Left ventricle myocardium inferior (tissue), 1 donor: ENCODE results near the gene SERPINA9. TPM values are rescaled to one million over a fixed set of nuclear protein-coding genes. Genes with fewer than 3 reads are reported as not detected.

Experiments used
- DNase-seq: peaks from one replicate; pipeline ENCODE4 v3.0.0-alpha.2; 2020
- H3K27ac ChIP-seq: fragments of 200-600 bp; replicated peaks from 2 replicates; pipeline ENCODE4 v1.8.0; 2021
- H3K27me3 ChIP-seq: fragments of 200-600 bp; 2 replicates; pipeline ENCODE4 v1.8.0; 2021; ENCODE audit warnings: low read depth
- H3K36me3 ChIP-seq: fragments of 200-600 bp; 2 replicates; pipeline ENCODE4 v1.8.0; 2021
- H3K4me1 ChIP-seq: fragments of 200-600 bp; 2 replicates; pipeline ENCODE4 v1.8.0; 2021
- H3K4me3 ChIP-seq: fragments of 200-600 bp; 2 replicates; pipeline ENCODE4 v1.8.0; 2021; ENCODE audit warnings: mild to moderate bottlenecking, moderate library complexity
- H3K9me3 ChIP-seq: fragments of 200-600 bp; replicated peaks from 2 replicates; pipeline ENCODE4 v1.8.0; 2021
- intact Hi-C: fragments of 100-400 bp; cut with micrococcal nuclease; formaldehyde crosslinking; loops from one replicate; pipeline ENCODE4 v1.11.0; 2022
- total RNA-seq: library from RNA; stranded (reverse); fragmentation: NEBNext Ultra II Directional; extraction: Animal tissue kit (Norgen Biotek cat#: 25700); gene quantifications from one replicate; pipeline ENCODE4 v1.2.1, GENCODE V29; 2021
- TF ChIP-seq, protein P1 (sequence below): fragments of 200-600 bp; IDR thresholded peaks from 2 replicates; pipeline ENCODE4 v1.8.0; 2021; ENCODE audit warnings: antibody characterized with exemption, mild to moderate bottlenecking, borderline replicate concordance
- donor health status: DM: no; HTN: yes; CAD: no; lungs with severe emphysema.

The SERPINA9 gene
- total RNA-seq, 1 donor from 2014 or later, result not detected

DNA sequence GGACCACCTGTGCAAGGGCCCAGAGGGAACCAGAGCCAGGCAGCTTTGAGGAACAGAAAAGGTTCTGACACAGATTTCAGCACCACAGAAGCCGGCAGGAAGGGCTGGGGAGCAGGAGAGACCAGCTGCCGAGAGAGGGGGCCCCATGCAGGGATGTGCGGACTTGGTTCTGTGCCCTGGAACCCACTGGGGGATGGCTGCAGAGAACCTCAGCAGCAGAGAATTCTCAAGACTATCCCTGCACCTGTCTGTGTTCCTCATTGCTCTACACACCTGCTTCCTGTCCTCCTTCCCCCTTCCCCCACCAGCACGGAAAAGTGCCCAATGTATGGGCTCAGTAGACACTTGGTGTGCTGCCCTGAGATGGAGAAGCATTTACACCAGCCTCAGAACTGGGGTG is 3.2 kb downstream of the SERPINA9 start:
- no peaks in the 10 kb centered on the region for H3K4me1 ChIP-seq
- TF ChIP-seq, protein P1, sequence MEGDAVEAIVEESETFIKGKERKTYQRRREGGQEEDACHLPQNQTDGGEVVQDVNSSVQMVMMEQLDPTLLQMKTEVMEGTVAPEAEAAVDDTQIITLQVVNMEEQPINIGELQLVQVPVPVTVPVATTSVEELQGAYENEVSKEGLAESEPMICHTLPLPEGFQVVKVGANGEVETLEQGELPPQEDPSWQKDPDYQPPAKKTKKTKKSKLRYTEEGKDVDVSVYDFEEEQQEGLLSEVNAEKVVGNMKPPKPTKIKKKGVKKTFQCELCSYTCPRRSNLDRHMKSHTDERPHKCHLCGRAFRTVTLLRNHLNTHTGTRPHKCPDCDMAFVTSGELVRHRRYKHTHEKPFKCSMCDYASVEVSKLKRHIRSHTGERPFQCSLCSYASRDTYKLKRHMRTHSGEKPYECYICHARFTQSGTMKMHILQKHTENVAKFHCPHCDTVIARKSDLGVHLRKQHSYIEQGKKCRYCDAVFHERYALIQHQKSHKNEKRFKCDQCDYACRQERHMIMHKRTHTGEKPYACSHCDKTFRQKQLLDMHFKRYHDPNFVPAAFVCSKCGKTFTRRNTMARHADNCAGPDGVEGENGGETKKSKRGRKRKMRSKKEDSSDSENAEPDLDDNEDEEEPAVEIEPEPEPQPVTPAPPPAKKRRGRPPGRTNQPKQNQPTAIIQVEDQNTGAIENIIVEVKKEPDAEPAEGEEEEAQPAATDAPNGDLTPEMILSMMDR, result no peak

DNA sequence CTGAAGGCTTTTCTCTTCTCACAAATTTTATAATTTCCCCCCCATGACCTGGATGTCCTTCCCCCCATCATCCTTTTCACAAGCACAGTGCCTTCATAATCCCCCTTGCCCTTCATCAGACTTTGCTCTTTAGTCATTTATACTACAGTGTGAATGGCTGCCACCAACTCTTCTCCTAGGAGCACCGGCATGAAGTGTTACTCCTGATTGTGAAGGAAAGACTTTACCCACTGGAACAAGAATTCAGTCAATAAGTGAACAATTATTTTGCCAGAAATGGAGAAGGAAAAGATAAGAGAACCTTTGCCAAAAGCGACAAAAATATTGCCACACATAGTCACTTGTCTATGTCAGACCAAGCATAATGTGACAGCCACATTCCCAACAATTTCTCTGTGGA is 5.0 kb downstream of the SERPINA9 start:
- Histone ChIP-seq H3K36me3 (no peaks in the 10 kb centered on the region), H3K4me3 (no peak overlapping the region), H3K27me3 (peaks cover 64% of the 10 kb centered on the region), H3K4me1 (no peaks in the 10 kb centered on the region), H3K9me3 (no peaks in the 10 kb centered on the region), H3K27ac (no peak overlapping the region)
- TF ChIP-seq, protein P1, result no peak
- intact Hi-C loops, result no loop called here
- DNase-seq, result no peak

More for the DNA sequence above, 3.2 kb downstream of the SERPINA9 start:
- Histone ChIP-seq H3K27ac (no peak overlapping the region), H3K4me3 (no peak overlapping the region), H3K27me3 (peaks cover 58% of the 10 kb centered on the region), H3K36me3 (no peaks in the 10 kb centered on the region), H3K9me3 (peaks cover 6% of the 10 kb centered on the region)
- no peak for DNase-seq
- intact Hi-C loops, result no loop called here

DNA sequence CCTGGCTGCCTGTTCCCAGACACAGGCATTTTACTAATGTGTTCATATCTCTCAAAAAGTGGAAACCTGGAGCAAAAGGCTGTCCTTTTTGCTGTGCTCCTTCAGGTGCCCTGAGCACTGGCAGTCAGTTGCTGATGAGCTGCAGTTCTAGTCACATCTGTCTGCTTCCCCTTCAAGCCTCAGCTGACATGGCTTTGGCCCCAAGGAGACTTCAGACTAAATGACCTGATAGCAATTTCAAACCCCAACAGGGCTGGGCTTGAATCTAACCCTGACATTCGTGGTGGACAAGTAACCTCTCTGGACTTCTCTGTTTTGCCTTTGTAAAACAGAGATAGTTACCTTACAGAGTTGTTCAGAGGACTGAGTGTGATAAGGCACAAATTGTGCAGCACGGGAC is 5.7 kb downstream of the SERPINA9 start:
- Histone ChIP-seq H3K4me3 (no peak overlapping the region), H3K36me3 (no peaks in the 10 kb centered on the region), H3K27me3 (peaks cover 63% of the 10 kb centered on the region), H3K9me3 (peaks cover 7% of the 10 kb centered on the region), H3K27ac (no peak overlapping the region), H3K4me1 (no peaks in the 10 kb centered on the region)
- no peak for DNase-seq
- TF ChIP-seq, protein P1, result no peak
- intact Hi-C loops, result no loop called here

DNA sequence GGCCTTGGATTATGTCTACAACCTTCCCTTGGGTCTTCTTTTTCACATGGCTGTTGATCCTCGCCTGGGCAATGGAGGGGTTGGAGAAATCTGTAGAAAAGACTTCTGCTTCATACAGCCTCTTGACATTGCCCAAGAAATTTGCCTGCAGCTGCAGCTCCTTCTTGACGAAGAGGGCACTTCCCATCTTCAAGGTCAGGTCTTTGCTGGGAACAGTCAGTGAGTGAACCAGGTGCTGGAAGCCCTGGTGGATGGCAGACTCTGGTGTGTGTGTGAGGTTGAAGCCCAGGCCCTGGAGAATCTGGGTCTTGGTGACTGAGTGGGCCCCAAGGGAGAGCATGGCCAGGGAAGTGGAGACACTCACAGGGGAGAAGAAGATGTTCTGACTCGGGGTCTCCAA is 6.7 kb downstream of the SERPINA9 start:
- intact Hi-C loops, result no loop called here
- peaks cover 17% of the 10 kb centered on the region for H3K9me3 ChIP-seq
- TF ChIP-seq, protein P1, result no peak
- no peaks in the 10 kb centered on the region for H3K4me1 ChIP-seq
- no peak overlapping the region for H3K27ac ChIP-seq
- H3K36me3 ChIP-seq, result no peaks in the 10 kb centered on the region
- H3K27me3 ChIP-seq, result peaks cover 58% of the 10 kb centered on the region
- no peak for DNase-seq
- H3K4me3 ChIP-seq, result no peak overlapping the region

DNA sequence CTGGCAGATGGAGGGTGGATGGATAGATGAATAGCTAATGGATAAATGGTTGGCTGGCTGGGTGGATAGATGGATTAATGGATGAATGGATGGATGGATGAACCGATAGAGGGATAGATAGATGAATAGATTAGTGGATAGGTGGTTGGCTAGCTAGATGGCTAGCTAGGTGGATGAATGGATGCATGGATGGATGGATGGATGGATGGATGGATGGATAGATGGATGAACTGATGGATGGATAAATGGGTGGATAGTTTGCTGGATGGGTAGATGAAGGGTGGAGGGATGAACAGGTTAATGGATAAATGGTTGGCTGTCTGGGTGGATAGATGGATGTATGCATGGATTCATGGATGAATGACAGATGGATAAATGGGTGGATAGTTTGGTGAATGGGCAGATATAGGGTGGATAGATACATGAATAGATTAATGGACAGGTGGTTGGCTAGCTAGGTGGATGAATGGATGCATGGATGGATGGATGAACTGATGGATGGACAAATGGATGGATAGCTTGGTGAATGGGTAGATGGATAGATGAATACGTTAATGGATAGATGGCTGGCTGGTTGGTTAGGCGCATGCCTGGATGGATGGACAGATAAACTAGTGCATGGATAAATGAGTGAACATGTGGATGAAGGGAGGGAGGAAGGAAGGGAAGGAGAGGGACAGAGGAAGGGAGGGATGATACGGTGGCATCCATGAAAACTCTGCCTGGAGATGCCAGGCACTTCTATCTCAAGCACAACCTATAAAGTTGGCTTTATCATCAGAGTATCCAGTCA is 8.1 kb downstream of the SERPINA9 start:
- H3K27ac ChIP-seq, result no peak overlapping the region
- H3K27me3 ChIP-seq, result peaks cover 51% of the 10 kb centered on the region
- intact Hi-C loops, result no loop called here
- no peaks in the 10 kb centered on the region for H3K4me1 ChIP-seq
- DNase-seq, result no peak
- no peak overlapping the region for H3K4me3 ChIP-seq
- H3K36me3 ChIP-seq, result no peaks in the 10 kb centered on the region
- TF ChIP-seq, protein P1, result no peak
- H3K9me3 ChIP-seq, result peaks cover 17% of the 10 kb centered on the region
